Fibroblast of skin of back (primary cell): Measurements from ENCODE around the gene HIGD1C.
A peak's percentile ranks its signal among the peaks of the same experiment; 100 is the strongest.
"Not testable (repeated sequence)": the region's sequence is repeated elsewhere in the genome, so short reads cannot be mapped to it uniquely, and the experiment has no call there.

Source experiments
- DNase-seq: peaks from one replicate; pipeline ENCODE4 v3.0.0-alpha.2; 2013

Gene HIGD1C

GRCh38 chr12:50934371-50934851, 17.9 kb upstream of the HIGD1C start:
- no peak for DNase-seq

- DNase-seq, result no peak
Measured at GRCh38 chr12:50934981-50935807, 17.1 kb upstream of the HIGD1C start.

GRCh38 chr12:50936821-50937530, 15.4 kb upstream of the HIGD1C start:
- no peak for DNase-seq

- DNase-seq, result no peak
Measured at GRCh38 chr12:50937653-50938052, 14.7 kb upstream of the HIGD1C start.

GRCh38 chr12:50947933-50948626, 4.3 kb upstream of the HIGD1C start:
- DNase-seq, result no peak

DNA sequence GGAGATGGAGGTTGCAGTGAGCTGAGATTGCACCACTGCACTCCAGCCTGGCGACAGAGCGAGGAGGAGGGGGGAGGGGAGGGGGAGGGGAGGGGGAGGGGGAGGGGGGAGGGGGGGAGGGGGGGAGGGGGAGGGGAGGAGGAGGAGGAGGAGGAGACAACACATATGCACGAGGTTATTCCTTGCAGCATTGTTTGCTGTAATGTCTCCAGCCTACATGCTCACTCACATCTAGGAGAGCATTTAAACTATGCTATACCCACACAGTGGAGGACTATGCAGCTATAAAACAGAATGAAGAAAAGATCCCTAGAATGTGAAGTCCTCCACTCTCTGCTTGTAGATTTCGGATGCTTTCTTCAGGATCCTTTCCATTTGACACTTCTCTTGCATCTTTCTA, 3.5 kb upstream of the HIGD1C start:
- no peak for DNase-seq

DNA sequence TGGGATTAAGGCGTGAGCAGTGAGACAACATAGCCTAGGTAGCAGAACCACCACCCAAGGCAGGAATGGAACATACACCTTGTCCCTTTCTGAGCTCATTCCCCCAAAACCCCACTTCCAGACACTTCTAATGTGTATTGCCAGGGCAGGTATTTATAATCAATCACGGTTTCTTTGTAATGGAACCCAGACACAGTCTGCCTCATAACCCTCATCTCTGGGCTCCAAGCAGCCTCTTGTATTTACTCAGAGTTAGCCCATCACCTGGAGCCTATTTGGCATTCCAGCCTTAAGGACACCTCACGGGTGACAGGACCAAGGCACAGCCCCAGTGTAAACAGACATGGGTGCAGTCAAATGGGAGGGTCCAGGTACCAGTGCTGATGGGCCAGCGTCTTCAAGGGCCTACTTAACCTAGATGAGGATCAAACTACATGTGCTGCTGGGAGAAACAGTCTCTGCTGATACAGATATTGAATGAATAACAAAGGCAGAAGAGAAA, 2.5 kb upstream of the HIGD1C start:
- DNase-seq, result no peak

DNA sequence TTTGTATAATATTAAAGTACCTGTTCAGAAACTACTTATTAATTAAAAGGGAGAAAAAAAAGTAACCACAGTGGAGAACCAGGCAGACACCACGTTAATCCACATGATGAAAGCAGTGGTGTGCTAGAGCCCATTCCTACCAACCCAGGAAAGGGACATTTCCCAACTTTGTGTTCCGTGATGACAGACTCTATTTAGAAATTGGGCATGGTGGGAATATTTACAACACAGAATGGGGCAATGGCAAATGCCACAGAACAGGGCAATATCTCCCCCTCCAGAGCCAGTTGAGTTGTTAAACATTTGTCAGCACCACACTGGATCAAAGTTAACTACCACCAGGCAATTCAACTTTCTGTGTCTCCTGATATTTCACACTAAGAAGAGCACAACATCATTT, 1.2 kb upstream of the HIGD1C start:
- DNase-seq, result no peak

- DNase-seq, result no peak
Measured at GRCh38 chr12:50953047-50953446, 703 bp downstream of the HIGD1C start.

DNA sequence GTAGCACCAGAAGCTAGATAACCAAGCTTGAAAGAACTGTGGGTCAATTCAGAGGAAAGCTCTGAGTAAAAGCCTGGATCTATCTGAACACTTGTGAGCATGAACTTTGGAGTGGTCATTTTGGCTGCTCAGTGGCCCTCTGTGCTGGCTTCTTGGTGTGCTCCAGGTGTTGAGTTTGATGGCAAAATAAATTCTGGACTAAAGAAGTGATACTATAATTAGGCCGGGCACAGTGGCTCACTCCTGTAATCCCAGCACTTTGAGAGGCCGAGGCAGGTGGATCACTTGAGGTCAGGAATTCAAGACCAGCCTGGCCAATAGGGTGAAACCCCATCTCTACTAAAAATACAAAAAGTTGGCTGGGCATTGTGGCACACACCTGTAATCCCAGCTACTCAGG, 2.4 kb downstream of the HIGD1C start:
- DNase-seq, result not testable (repeated sequence)

DNA sequence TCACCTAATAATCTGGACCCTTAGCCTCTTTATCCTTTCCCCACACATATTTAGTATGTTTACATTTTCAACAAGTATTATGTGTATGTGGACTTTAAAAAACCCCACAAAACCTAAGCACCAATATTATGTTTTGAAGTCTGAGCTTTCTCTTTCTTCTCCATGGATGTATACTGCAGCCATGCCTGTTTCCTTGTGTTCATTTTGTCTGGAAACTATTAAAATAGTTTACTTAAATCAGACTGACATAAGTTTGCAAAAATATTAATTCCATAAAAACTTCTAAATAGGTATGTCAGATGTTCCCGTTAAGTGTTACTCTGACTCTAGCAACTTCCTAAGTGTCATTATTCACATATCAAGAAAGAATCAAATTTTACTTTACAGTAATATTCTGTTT, 2.9 kb downstream of the HIGD1C start:
- no peak for DNase-seq

- no peak for DNase-seq
Measured at GRCh38 chr12:50955697-50956096, 3.4 kb downstream of the HIGD1C start.

GRCh38 chr12:50960130-50960529, 7.8 kb downstream of the HIGD1C start:
- DNase-seq, result peak; percentile 16

DNA sequence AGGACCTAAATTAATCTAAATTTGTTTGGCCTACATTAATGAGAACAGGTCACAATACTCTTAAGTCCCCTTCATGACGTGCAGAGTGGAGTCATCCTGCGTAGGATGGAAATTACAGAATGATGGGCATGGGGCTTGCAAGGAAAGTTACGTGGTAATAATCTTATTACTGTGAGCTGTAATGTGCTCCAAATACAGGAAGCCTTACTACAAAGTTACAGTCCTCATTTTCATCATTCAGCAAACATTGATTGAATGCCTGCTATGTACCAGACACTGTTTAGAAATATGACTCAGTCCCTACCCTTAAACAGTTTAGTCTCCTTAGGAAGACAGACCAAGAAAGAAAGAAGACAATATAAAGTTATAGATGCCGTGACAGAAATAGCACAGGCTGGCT, 9.4 kb downstream of the HIGD1C start:
- peak; percentile 42 for DNase-seq

DNA sequence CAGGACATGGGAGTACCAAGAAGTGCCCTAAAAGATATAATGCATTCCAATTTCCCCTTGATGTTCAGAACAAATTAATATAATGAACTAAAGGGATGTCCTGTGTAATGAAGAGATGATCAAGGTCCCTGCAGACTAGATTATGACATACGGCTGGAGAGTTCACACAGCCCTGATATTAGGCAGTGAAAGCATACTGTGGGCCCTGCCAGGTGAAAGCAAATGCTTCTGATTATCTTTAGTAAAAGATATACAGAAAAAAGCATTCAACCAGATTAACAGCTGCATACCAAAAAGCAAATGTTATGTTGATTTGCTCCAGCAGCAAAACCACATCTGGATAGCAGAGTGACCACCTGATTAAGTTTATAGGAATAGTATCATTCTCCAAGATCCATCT, 12.1 kb downstream of the HIGD1C start:
- DNase-seq, result no peak

DNA sequence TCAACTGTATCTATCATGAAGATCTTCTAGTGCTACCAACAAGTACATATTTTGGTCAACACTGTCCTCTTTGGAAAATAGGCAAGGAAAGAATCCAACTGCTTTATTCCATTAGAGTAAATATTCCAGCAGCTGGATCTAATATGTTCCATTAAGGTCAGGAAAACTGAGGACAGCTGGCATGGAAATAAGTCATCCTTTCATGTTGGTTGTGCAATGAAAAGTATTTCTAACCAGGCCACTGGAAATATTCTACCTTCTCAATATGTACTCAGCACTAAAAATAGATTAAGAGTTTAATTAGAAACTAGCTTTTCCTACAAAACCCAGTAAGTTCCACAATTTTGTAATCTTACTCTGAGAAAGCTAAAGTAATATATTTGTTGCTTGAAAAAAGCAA, 19.6 kb downstream of the HIGD1C start:
- DNase-seq, result no peak

DNA sequence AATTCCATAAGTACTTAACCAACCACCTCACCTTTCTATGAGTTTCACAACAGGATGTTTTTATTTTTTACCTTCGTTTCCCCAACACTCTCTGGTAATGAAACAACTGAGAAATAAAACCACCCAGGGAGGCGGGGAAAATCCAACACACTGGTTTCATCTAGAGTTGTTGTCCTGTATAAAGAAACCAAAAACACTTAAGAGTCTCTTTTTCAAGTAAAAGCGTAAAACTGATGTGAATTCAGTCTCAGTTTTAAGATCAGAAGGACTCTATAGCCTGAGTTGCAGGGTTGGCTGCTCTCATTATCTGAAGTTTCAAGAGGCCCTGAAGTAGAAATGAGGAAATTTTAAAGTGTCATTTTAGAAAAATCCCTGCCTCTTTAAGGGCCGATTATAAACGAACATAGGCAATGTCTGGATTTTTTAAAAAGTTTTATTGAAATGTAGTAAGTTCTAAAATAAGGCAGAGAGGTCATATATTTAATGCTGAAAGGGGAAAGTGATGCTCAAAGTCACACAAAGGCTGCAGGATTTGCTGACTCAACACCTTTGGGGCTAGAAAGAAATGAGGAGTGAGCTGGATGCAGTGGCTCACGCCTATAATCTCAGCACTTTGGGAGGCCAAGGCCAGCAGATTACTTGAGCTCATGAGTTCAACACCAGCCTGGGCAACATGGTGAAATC, 27.2 kb downstream of the HIGD1C start:
- no peak for DNase-seq

DNA sequence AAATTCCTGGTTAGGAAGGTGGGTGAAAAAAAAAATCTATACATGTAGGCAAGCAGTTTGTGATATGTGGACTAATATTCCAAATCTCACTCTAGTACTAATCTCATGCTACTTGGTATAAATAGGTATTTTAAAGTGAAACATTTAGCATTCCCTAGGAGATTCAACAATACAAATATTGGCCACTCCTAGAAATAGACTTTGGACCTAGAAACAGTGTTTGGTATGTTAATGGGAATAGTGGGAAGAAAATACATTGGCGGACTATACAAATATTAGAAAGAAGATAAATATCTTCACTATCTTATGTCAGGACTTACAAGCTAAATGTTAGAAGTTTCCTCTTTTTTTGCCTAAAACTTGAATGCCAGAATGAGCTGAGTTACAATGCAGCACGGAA, 28.2 kb downstream of the HIGD1C start:
- DNase-seq, result no peak

GRCh38 chr12:50981319-50982239, 29.2 kb downstream of the HIGD1C start:
- no peak for DNase-seq

DNA sequence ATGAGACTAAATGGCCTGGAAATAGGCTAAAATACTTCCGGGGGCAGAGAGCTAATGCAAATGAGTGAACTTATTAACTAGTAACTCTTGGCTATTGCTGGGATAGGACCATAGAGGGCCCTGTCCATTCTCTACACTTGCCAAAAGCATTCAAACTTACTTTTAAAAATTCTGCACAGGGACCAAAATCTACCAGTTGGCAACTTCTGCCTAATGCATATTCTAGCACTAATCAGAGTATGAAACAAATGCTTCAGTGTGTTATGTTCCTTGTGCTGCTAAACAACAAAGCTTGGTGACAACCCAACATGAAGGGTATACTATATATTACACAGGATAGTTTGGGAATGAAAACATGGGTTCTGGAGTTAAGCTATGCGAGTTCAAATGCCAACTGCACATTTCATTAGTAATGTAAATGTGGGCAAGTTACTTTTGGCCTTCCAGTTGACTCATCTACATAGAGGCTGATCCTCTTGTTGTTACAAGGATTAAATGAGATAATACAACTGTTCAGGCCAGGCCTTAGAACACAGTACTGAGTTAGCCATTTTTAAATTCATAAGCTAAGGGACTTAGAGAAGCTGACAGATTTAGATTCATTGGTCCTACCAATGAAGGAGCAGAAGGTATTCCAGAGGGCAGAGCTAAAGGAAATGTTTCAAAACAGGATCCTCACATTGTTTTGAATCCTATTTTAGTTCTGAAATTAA, 32.4 kb downstream of the HIGD1C start:
- DNase-seq, result peak; percentile 79

GRCh38 chr12:50985322-50985721, 33.0 kb downstream of the HIGD1C start:
- peak; percentile 89 for DNase-seq
